ENCODE measurements around the gene ASPN.

GRCh38 chr9:92510747-92511146 lies 28.4 kb upstream of the ASPN start:
- no peak for TF ChIP-seq CTCF (IDR thresholded peaks at IDR 0.05; ENCODE audit: low read depth, low read length)
- TF ChIP-seq POLR2A (IDR thresholded peaks at IDR 0.05; ENCODE audit: extremely low read depth, insufficient read length): no peak
- TF ChIP-seq MAX (IDR thresholded peaks at IDR 0.05; ENCODE audit: low read depth, low read length): no peak
- TF ChIP-seq MYC (IDR thresholded peaks at IDR 0.05; ENCODE audit: low read depth, low read length): no peak

Data from NB4 (cell line).